Measurements from ENCODE around the gene OR1K1.
"Not testable (repeated sequence)": the region's sequence is repeated elsewhere in the genome, so short reads cannot be mapped to it uniquely, and the experiment has no call there.

The OR1K1 gene

GRCh38 chr9:122797316-122798063 lies 2.4 kb upstream of the OR1K1 start:
- no peak overlapping the region for H3K27ac ChIP-seq
- TF ChIP-seq CTCF (conservative IDR thresholded peaks at IDR 0.05), result no peak

GRCh38 chr9:122806661-122807060 lies 6.7 kb downstream of the OR1K1 start:
- no peak for TF ChIP-seq CTCF (conservative IDR thresholded peaks at IDR 0.05)
- no peak for TF ChIP-seq ZFX (IDR thresholded peaks at IDR 0.05)
- H3K27ac ChIP-seq, result no peak overlapping the region

GRCh38 chr9:122807271-122807900 lies 7.5 kb downstream of the OR1K1 start:
- TF ChIP-seq ZFX (IDR thresholded peaks at IDR 0.05) (no peak), CTCF (conservative IDR thresholded peaks at IDR 0.05) (no peak)
- no peak overlapping the region for H3K27ac ChIP-seq

- no peak overlapping the region for H3K27ac ChIP-seq
- TF ChIP-seq ZFX (IDR thresholded peaks at IDR 0.05) (no peak), CTCF (conservative IDR thresholded peaks at IDR 0.05) (no peak)
These were observed 8.2 kb downstream of the OR1K1 start for GRCh38 chr9:122808141-122808540.

DNA sequence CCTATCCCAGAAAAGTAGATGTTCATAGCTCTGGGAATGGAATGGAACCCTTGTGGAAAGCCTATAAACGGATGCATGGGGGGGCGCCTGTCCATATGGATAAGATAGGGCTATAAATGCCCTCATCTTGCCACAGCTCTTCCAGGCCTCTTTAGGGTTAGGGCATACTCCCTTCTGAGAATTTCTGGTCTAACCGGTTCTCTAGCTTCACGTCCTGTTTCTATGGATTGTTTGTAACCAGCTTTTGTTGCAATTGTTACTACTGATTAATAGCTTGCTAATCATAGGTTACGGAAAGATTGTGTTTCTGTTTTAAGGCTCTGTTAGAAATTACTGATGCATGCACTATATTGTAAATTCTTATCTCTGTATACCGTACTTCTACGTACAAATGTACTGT lies 9.3 kb downstream of the OR1K1 start:
- not testable (repeated sequence) for H3K27ac ChIP-seq

GRCh38 chr9:122810306-122810946 lies 10.5 kb downstream of the OR1K1 start:
- TF ChIP-seq CTCF (conservative IDR thresholded peaks at IDR 0.05) (peak; percentile 82), ZFX (IDR thresholded peaks at IDR 0.05) (no peak)
- no peak overlapping the region; the same call in 1 of the 2 replicates for H3K27ac ChIP-seq

DNA sequence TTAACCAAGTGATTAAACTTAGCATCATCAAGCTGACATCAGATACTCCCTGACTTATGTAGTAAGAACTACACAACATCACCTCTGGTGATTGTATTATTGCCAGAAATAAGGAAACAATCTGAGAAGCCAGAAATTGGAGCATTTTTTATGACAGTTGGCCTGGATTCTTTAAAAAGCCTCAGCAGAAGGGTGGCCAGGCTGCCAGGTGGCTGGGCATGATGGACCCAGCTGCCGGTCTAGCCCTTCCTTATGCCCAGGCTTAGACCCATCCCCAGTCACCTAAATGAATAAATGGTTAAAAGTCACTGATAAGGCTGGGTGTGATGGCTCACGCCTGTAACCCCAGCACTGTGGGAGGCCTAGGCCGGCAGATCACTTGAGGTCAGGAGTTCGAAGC lies 12.8 kb downstream of the OR1K1 start:
- H3K27ac ChIP-seq, result no peak overlapping the region
- TF ChIP-seq ZFX (IDR thresholded peaks at IDR 0.05) (no peak), CTCF (conservative IDR thresholded peaks at IDR 0.05) (no peak)
